Omental fat pad (tissue), 4 donors: ENCODE results near the gene OR7A5. TPM values are rescaled to one million over a fixed set of nuclear protein-coding genes. Genes with fewer than 3 reads are reported as not detected.

Experiments
- ATAC-seq: fragments of 150-250 bp; one replicate; pipeline ENCODE4 v1.9.1; 2016; ENCODE audit warnings: mild to moderate bottlenecking, moderate library complexity; ENCODE audit not compliant: low FRiP score
- DNase-seq: peaks from one replicate; pipeline ENCODE4 v3.0.0-alpha.2; 2019; ENCODE audit warnings: low spot score
- CTCF ChIP-seq, 3 donors: fragments of 450-650 bp; IDR thresholded peaks; one replicate each; pipeline ENCODE4 v1.5.1; 2016 to 2017; ENCODE audit warnings: antibody characterized with exemption in 3 of 3, mild to moderate bottlenecking in 3 of 3, moderate library complexity in 2 of 3
- total RNA-seq, 4 donors: library from RNA; depleted of rRNA; stranded (reverse); fragments of >200 nt; gene quantifications; one replicate each; pipeline ENCODE4 v1.1.0, GENCODE V29; 2016

OR7A5 gene
- total RNA-seq, 4 donors from 2014 or later, result not detected

- no peak for DNase-seq
- TF ChIP-seq CTCF (IDR thresholded peaks at IDR 0.05), result no peak
Observed at GRCh38 chr19:14837391-14837790, 2.4 kb upstream of the OR7A5 start.

GRCh38 chr19:14830702-14831101 is 4.3 kb downstream of the OR7A5 start:
- no peak for TF ChIP-seq CTCF (IDR thresholded peaks at IDR 0.05)
- ATAC-seq, result no peak
- no peak for DNase-seq

More at GRCh38 chr19:14837391-14837790, 2.4 kb upstream of the OR7A5 start:
- no peak for ATAC-seq

- no peak for TF ChIP-seq CTCF (IDR thresholded peaks at IDR 0.05)
- DNase-seq (no peak), ATAC-seq (no peak)
Observed at GRCh38 chr19:14826006-14826405, 9.0 kb downstream of the OR7A5 start.

- DNase-seq, result no peak
- no peak for TF ChIP-seq CTCF (IDR thresholded peaks at IDR 0.05)
- no peak for ATAC-seq
Observed at GRCh38 chr19:14821937-14822336, 13.0 kb downstream of the OR7A5 start.

GRCh38 chr19:14818588-14818987 is 16.4 kb downstream of the OR7A5 start:
- ATAC-seq, result no peak
- no peak for DNase-seq
- no peak for TF ChIP-seq CTCF (IDR thresholded peaks at IDR 0.05)

- no peak for ATAC-seq
- DNase-seq, result no peak
- TF ChIP-seq CTCF (IDR thresholded peaks at IDR 0.05), result no peak
Observed at GRCh38 chr19:14817052-14817451, 17.9 kb downstream of the OR7A5 start.

- no peak for ATAC-seq
- DNase-seq, result no peak
- TF ChIP-seq CTCF (IDR thresholded peaks at IDR 0.05), result no peak
Observed at GRCh38 chr19:14814982-14815652, 19.9 kb downstream of the OR7A5 start.
